ENCODE results near the gene COASY.

Gene COASY

DNA sequence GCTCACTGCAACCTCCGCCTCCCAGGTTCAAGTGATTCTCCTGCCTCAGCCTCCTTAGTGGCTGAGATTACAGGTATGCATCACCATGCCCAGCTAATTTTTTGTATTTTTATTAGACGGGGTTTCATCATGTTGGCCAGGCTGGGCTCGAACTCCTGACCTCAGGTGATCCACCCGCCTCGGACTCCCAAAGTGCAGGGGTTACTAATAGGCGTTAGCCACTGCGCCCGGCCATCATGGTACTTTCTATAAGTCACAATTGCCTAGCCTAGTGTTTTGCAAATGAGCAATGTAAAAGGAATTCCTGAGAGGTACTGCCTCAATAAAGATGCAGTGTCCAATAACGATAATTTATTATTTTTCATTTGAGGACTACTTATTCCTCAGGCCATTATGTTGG, 29.5 kb downstream of the COASY start:
- Histone ChIP-seq H3K9me3 (ENCODE audit: insufficient read depth, low read depth, low read length) (no peaks in the 10 kb centered on the region), H3K9ac (ENCODE audit: low read depth, low read length, poor library complexity, severe bottlenecking) (no peak overlapping the region), H3K36me3 (ENCODE audit: insufficient read depth, low read length) (peaks cover 25% of the 10 kb centered on the region; the same call in 1 of the 2 replicates), H3K9me2 (replicated peaks; ENCODE audit: low read depth, low read length) (no peaks in the 10 kb centered on the region), H3K27me3 (ENCODE audit: insufficient read depth, low read length, poor library complexity, severe bottlenecking) (no peaks in the 10 kb centered on the region), H3K79me2 (ENCODE audit: insufficient read depth, low read length) (no peaks in the 10 kb centered on the region), H3K4me2 (ENCODE audit: low read depth, low read length, poor library complexity, severe bottlenecking) (no peak overlapping the region), H3K4me1 (ENCODE audit: insufficient read depth, low read length, poor library complexity, severe bottlenecking) (no peaks in the 10 kb centered on the region), H2AFZ (ENCODE audit: low read length) (no peak overlapping the region), H3F3A (ENCODE audit: low read depth) (no peaks in the 10 kb centered on the region), H3K4me3 (ENCODE audit: low read length, poor library complexity, severe bottlenecking) (no peak overlapping the region), H4K20me1 (ENCODE audit: insufficient read depth, low read length, poor library complexity, severe bottlenecking) (no peaks in the 10 kb centered on the region)
- no peak for TF ChIP-seq EZH2phosphoT487 (IDR thresholded peaks at IDR 0.05; ENCODE audit: borderline replicate concordance)
- TF ChIP-seq, protein P1, sequence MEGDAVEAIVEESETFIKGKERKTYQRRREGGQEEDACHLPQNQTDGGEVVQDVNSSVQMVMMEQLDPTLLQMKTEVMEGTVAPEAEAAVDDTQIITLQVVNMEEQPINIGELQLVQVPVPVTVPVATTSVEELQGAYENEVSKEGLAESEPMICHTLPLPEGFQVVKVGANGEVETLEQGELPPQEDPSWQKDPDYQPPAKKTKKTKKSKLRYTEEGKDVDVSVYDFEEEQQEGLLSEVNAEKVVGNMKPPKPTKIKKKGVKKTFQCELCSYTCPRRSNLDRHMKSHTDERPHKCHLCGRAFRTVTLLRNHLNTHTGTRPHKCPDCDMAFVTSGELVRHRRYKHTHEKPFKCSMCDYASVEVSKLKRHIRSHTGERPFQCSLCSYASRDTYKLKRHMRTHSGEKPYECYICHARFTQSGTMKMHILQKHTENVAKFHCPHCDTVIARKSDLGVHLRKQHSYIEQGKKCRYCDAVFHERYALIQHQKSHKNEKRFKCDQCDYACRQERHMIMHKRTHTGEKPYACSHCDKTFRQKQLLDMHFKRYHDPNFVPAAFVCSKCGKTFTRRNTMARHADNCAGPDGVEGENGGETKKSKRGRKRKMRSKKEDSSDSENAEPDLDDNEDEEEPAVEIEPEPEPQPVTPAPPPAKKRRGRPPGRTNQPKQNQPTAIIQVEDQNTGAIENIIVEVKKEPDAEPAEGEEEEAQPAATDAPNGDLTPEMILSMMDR (conservative IDR thresholded peaks at IDR 0.05; ENCODE audit: low read length) = no peak

DNA sequence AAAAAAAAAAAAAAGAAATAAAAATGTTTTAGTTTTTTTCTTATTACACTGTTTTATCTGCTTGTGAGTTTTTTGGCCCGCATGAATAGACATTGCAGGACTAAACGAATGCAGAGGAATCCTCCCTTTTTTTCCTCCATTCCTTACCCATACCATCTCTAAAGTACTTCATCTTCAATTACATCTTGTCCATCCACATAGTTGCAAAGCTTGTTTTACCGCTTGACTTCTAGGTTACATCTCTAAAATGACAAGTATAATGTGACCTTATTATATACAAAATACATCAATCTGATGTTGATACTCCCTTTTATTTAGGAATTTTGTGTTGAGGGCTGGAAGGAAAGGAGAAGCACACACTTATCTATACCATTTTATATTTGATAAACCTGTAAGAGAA, 34.4 kb downstream of the COASY start:
- H3K79me2 ChIP-seq (ENCODE audit: insufficient read depth, low read length) = peaks cover 6% of the 10 kb centered on the region; the same call in 1 of the 2 replicates
- no peak overlapping the region for H3K4me3 ChIP-seq (ENCODE audit: low read length, poor library complexity, severe bottlenecking)

DNA sequence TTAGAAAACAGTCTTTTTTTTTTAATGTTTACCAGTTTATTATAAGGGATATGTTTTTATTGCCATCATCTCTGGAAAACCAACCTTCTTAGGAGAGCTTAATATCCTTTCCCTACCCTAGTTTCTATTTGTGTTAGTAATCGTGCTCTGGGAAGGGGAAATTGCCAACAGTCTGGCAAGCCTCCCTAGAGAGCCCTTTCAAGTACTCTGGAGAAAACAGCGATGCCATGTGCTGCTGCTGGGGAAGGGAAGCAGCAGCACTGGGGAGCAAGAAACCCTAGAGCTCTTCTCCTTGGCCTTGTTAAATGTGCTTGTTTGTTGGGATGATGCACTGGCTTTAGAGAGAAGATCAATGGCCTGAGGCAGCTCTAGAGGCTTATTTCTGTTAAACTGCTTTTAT, 37.0 kb downstream of the COASY start:
- Histone ChIP-seq H3K36me3 (ENCODE audit: insufficient read depth, low read length) (no peaks in the 10 kb centered on the region), H3K79me2 (ENCODE audit: insufficient read depth, low read length) (peaks cover 27% of the 10 kb centered on the region; the same call in 1 of the 2 replicates), H3K4me1 (ENCODE audit: insufficient read depth, low read length, poor library complexity, severe bottlenecking) (peaks cover 5% of the 10 kb centered on the region), H4K20me1 (ENCODE audit: insufficient read depth, low read length, poor library complexity, severe bottlenecking) (peaks cover 8% of the 10 kb centered on the region), H3K4me3 (ENCODE audit: low read length, poor library complexity, severe bottlenecking) (no peak overlapping the region), H3K9me3 (ENCODE audit: insufficient read depth, low read depth, low read length) (no peaks in the 10 kb centered on the region), H3K9ac (ENCODE audit: low read depth, low read length, poor library complexity, severe bottlenecking) (no peak overlapping the region), H3K27me3 (ENCODE audit: insufficient read depth, low read length, poor library complexity, severe bottlenecking) (no peaks in the 10 kb centered on the region), H3F3A (ENCODE audit: low read depth) (no peaks in the 10 kb centered on the region), H2AFZ (ENCODE audit: low read length) (no peak overlapping the region), H3K4me2 (ENCODE audit: low read depth, low read length, poor library complexity, severe bottlenecking) (no peak overlapping the region), H3K9me2 (replicated peaks; ENCODE audit: low read depth, low read length) (no peaks in the 10 kb centered on the region)
- TF ChIP-seq EZH2phosphoT487 (IDR thresholded peaks at IDR 0.05; ENCODE audit: borderline replicate concordance) = no peak
- TF ChIP-seq, protein P1 (conservative IDR thresholded peaks at IDR 0.05; ENCODE audit: low read length) = no peak

More for the DNA sequence above, 34.4 kb downstream of the COASY start:
- Histone ChIP-seq H3K9me3 (ENCODE audit: insufficient read depth, low read depth, low read length) (no peaks in the 10 kb centered on the region), H3K9me2 (replicated peaks; ENCODE audit: low read depth, low read length) (no peaks in the 10 kb centered on the region), H3K9ac (ENCODE audit: low read depth, low read length, poor library complexity, severe bottlenecking) (no peak overlapping the region), H4K20me1 (ENCODE audit: insufficient read depth, low read length, poor library complexity, severe bottlenecking) (no peaks in the 10 kb centered on the region), H2AFZ (ENCODE audit: low read length) (no peak overlapping the region), H3K4me1 (ENCODE audit: insufficient read depth, low read length, poor library complexity, severe bottlenecking) (no peaks in the 10 kb centered on the region), H3K27me3 (ENCODE audit: insufficient read depth, low read length, poor library complexity, severe bottlenecking) (no peaks in the 10 kb centered on the region), H3K36me3 (ENCODE audit: insufficient read depth, low read length) (no peaks in the 10 kb centered on the region; the same call in 1 of the 2 replicates), H3F3A (ENCODE audit: low read depth) (no peaks in the 10 kb centered on the region), H3K4me2 (ENCODE audit: low read depth, low read length, poor library complexity, severe bottlenecking) (no peak overlapping the region)
- TF ChIP-seq, protein P1 (conservative IDR thresholded peaks at IDR 0.05; ENCODE audit: low read length) = no peak
- no peak for TF ChIP-seq EZH2phosphoT487 (IDR thresholded peaks at IDR 0.05; ENCODE audit: borderline replicate concordance)
